ENCODE results near the gene TMEM107.

The TMEM107 gene

DNA sequence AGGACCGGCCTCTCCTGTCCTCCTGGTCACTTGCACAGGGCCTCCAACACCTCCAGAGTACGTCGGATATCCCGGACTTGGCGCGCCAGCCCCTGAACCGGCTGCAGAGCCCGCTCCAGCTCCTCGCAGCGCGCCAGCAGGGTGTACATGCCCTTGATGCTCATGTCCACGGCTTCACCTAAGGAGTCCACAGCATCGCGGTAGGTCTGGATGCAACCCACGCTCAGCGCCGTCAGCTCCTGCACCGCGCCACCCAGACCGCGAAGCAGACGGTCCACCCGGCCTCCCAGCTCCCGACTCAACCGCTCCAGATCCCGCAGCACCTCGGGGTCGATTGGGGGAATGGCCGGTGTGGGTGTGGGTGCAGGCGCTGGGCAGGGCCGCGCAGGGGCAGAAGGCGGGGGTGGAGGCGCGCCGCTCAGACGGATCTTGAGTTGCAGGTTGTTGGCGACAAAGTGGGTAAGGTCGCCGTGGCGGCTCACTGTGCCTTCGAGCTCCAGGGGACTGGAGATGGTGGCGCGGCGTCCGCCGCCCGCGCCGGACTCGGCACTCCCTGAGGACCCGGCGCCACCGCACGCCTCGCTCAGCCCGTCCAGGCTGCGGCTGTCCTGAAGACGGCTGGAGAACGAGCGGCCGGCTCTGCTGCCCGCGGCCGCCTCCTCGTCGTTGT lies 13.0 kb upstream of the TMEM107 start:
- no peak for DNase-seq

DNA sequence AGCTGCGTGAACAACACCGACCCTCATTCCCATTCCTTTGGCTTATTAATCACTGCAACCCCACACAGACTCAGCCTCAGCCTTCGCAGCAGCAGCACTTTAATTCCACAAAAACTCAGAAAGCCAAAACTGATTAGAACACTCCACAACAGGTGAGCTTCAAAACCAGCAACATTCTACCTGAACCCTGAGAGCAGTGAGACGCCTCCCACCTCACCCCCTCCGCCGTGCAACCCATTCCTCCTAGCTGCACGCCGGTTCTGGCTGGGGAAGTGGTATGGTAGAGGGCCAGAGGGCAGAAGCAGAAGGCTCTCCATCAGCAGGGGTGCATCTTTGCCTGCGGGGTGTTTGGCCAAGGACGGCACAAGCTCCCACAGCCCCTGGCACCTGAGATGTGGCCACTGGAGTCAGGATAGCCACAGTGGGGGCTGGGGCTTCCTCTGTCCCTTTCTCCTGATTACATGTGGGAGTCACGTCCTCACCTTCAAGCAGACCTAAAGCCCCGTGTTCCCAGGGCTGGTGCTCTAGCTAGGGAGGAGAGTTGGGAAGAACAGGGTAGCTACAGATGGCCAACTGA lies 12.2 kb upstream of the TMEM107 start:
- no peak for DNase-seq

- peak; percentile 90 for DNase-seq
These were observed 11.5 kb upstream of the TMEM107 start for GRCh38 chr17:8187517-8188262.

- peak; percentile 92 for DNase-seq
These were observed 10.8 kb upstream of the TMEM107 start for GRCh38 chr17:8186787-8187516.

DNA sequence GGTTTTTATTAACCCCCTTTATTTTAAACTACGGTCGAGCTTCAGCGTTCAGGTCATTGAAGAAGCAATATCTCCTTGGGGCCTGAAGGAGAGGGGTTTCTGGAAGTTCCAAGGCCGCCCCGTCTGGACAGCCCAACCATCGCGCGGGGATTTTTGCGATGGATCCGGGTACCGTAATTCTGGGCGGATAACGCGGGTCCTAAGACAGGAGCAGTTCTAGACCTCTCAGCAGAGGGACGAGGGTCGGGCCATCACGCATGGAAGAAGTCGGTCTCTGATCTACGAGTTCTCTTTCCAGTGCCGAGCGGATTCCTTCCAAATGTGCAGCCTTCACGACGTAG lies 10.2 kb upstream of the TMEM107 start:
- no peak for DNase-seq

- DNase-seq, result peak; percentile 23 to 75
These were observed 9.6 kb upstream of the TMEM107 start for GRCh38 chr17:8185582-8186445.

DNA sequence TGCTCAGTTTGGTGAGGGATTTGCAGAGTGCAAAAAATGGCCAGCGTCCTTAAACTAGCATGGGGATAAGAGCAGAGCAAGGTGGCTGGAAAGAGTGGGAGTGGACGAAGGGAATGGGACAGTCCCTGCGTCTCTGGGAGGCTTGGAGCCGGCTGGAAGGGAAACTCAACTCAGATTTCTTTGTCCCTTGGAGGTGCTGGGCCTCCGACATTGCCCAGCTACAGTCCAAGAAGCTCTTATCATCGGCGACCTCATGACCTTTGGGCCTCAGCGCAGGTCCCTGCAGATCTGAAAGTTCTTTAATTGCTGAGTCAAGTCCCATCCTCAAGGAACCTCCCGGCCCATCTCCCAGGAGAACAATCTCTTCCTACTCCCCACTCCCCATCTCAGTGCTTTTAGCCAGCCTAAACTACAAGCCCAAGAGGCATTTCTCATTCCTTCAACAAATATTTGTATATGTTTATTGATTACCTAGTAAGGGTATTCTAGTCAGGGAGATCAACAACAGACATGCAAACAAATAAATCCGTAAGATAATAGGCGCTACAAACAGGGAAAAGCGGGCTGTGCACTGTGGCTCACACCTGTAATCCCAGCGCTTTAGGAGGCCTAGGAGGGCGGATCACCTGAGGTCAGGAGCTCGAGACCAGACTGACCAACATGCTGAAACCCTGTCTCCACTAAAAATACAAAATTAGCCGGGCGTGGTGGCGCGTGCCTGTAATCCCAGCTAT lies 985 bp upstream of the TMEM107 start:
- DNase-seq, result no peak

- no peak for DNase-seq
These were observed 384 bp downstream of the TMEM107 start for GRCh38 chr17:8175795-8176196.

DNA sequence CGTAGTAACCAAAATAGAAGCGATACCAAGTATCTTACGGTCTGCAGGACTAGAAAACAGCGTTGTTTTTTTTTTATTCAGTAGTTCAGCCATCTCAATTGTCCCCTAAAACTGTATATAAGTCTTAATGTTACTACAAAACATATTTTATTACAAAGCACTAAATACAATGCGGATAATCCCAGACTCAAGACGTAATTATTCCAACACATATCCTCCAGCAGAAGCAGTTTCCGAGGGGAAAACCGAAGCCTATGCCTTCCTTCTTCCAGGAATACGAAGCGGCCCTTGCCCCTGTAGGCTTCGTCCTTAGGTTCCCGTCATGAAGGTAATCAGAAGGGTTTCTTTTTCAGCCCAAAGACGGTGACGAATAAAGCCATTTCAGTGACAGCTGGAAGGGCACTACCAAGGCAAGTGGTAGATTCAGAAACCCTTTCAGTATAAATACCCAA lies 2.3 kb downstream of the TMEM107 start:
- peak in 1 of 2 experiments; percentile 54 for DNase-seq

DNA sequence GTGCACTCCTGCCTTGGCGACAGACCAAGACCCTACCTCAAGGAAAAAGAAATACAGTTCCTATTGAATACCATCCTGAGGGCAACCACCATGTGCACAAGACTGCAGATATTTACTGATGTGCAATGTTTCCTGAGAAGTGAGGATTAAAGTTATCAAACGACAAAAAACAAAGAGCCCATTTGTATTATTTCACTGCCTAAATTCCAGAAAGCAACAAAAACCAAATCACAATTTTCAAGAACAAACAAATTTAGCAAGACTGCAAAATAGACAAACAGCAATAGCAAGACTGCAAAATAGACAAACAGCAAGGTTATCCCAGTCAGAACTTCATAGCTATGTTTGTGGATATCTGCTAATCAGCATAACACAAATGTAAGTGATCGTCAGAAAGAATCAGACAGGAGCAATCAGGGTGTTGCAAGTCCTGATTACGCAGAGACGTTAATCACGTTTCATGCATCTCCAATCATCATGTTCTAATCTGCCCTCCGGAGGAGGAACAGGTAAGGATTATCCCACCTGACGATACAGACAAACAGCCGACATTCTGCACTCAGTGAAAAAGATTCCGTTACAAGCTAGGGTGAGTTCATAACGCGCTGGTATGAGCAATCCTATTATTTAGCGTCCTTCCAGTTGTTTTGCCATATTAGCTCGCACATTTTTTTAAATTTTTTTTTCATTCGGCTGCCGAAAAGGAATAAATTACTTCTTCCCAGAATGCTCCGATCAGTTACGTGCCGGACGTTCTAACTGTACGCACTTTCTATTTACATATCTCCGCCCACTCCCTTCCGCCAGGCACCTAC lies 2.9 kb downstream of the TMEM107 start:
- DNase-seq, result peak; percentile 46 to 83

DNA sequence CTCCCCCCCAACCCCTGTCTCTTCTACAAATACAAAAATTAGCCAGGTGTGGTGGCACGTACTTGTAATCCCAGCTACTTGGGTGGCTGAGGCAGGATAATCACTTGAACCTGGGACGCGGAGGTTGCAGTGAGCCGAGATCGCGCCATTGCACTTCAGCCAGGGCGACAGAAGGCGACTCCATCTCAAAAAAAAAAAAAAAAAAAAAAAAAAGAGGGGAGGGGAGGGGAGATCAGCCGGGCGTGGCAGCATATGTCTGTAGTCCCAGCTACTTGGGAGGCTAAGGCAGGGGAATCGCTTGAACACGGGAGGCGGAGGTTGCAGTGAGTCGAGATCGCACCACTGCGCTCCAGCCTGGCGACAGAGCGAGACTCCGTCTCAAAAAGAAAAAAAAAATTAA lies 6.0 kb downstream of the TMEM107 start:
- DNase-seq, result peak; percentile 42 to 56

GRCh38 chr17:8167526-8167925 lies 8.7 kb downstream of the TMEM107 start:
- no peak for DNase-seq

- no peak for DNase-seq
These were observed 9.4 kb downstream of the TMEM107 start for GRCh38 chr17:8166731-8167130.

- no peak for DNase-seq
These were observed 11.4 kb downstream of the TMEM107 start for GRCh38 chr17:8164815-8165131.

- peak; percentile 14 to 22 for DNase-seq
These were observed 12.0 kb downstream of the TMEM107 start for GRCh38 chr17:8163978-8164814.

- DNase-seq, result peak in 1 of 2 experiments; percentile 14
These were observed 12.9 kb downstream of the TMEM107 start for GRCh38 chr17:8162997-8163977.

DNA sequence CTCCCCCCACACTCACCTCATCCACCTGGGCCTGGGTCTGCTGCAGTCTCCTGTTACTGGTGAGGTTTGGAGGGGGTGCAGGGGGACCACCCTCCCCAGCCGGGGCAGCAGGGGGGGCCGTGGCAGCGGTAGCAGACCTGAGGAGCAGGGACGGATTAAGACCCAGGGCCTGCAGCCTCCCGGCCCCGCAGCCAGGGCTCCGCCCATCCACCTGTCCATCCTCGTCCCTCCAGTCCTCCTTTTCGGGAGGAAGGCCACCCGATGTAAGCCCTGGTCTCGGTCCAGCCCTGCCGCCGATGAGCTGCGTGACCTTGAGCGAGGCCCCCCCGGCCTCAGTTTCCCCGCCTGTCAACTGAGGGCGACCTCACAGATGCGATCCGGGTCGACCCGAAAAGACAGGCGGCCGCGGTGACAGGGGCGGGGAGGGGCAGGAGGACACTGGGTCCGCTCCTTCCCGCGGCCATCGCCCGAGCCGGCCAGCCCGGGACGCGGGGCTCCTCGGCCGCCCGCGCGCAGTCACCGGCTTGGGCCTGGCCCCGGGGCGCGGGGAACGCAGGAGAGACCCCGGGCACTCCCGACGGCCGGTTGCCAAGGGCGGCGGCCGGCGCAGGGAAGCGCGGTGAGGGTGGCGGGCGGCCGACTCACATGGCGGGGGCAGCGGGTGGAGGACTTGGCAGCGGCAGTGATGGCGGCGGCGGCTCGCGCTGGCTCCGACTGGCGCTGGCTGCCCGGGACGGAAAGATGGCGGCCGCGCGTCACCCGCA lies 13.8 kb downstream of the TMEM107 start, which contains the start of gene VAMP2:
Gene VAMP2 (minus strand): TSS at position 716 of the 764 bp plus-strand sequence. CDS start 69 bp downstream, at position 647.
- peak in 1 of 2 experiments; percentile 33 for DNase-seq
